HG03378 (cell line): Measurements from ENCODE around the gene ZBED1.
"Not testable (repeated sequence)": the region's sequence is repeated elsewhere in the genome, so short reads cannot be mapped to it uniquely, and the experiment has no call there.

Experiments
- ATAC-seq: cut with Tn5 transposase; IDR thresholded peaks from one replicate; pipeline ENCODE4 v1.9.1; 2021; ENCODE audit warnings: mild to moderate bottlenecking, moderate library complexity; ENCODE audit not compliant: unreplicated experiment

The ZBED1 gene

GRCh38 chrX:2500803-2501558, at the start of gene ZBED1, which contains the start of gene DHRSX:
TSS of gene ZBED1 (minus strand) at chrX:2500976. CDS start at chrX:2490719, 10,257 bp downstream.
TSS of gene DHRSX (minus strand) at chrX:2500976. CDS start at chrX:2500925, 51 bp downstream.
- no peak for ATAC-seq

GRCh38 chrX:2549876-2550275, 49.1 kb upstream of the ZBED1 start:
- ATAC-seq, result no peak

GRCh38 chrX:2548711-2549423, 48.1 kb upstream of the ZBED1 start:
- ATAC-seq, result no peak

GRCh38 chrX:2547736-2548135, 47.0 kb upstream of the ZBED1 start:
- no peak for ATAC-seq

GRCh38 chrX:2546496-2546895, 45.7 kb upstream of the ZBED1 start:
- no peak for ATAC-seq

- ATAC-seq, result no peak
Observed at GRCh38 chrX:2545144-2545543, 44.4 kb upstream of the ZBED1 start.

- no peak for ATAC-seq
Observed at GRCh38 chrX:2542826-2543521, 42.2 kb upstream of the ZBED1 start.

GRCh38 chrX:2541603-2542002, 40.8 kb upstream of the ZBED1 start:
- no peak for ATAC-seq

- no peak for ATAC-seq
Observed at GRCh38 chrX:2540426-2540947, 39.7 kb upstream of the ZBED1 start.

GRCh38 chrX:2539586-2539985, 38.8 kb upstream of the ZBED1 start:
- no peak for ATAC-seq

GRCh38 chrX:2538031-2538757, 37.4 kb upstream of the ZBED1 start:
- no peak for ATAC-seq

GRCh38 chrX:2536974-2537373, 36.2 kb upstream of the ZBED1 start:
- no peak for ATAC-seq

- no peak for ATAC-seq
Observed at GRCh38 chrX:2536141-2536540, 35.4 kb upstream of the ZBED1 start.

GRCh38 chrX:2534261-2535021, 33.7 kb upstream of the ZBED1 start:
- not testable (repeated sequence) for ATAC-seq

- no peak for ATAC-seq
Observed at GRCh38 chrX:2533424-2533823, 32.6 kb upstream of the ZBED1 start.

- ATAC-seq, result no peak
Observed at GRCh38 chrX:2526390-2526789, 25.6 kb upstream of the ZBED1 start.

- ATAC-seq, result no peak
Observed at GRCh38 chrX:2523911-2524310, 23.1 kb upstream of the ZBED1 start.

GRCh38 chrX:2521927-2522386, 21.2 kb upstream of the ZBED1 start:
- peak; percentile 35 for ATAC-seq

- peak; percentile 70 for ATAC-seq
Observed at GRCh38 chrX:2521092-2521926, 20.5 kb upstream of the ZBED1 start.
